Measurements from ENCODE around the gene PLCZ1.

PLCZ1 gene

DNA sequence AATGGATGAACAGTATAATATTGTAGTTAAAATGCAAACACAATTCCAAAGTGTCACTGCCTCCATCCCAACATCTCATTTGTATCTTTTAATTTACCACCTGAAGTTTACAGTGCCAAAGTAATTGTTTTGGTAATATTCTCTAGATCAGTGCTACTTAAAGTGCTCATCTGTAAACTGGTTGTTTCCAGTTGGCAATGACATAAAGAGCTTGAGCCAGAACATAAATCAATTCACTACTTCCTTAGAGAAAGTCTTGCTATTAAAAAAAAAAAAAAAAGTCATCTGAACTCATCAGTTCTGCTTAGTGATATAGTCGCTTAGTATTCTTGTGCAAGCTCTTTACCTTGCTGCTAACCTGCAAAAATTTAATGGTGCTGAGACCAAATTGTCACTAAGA is 16.4 kb downstream of the PLCZ1 start:
- TF ChIP-seq CTCF (conservative IDR thresholded peaks at IDR 0.05; ENCODE audit: low read length): no peak
- no peak overlapping the region for H3K4me3 ChIP-seq (ENCODE audit: low read length)
- no peak for DNase-seq (ENCODE audit: low read depth)

DNA sequence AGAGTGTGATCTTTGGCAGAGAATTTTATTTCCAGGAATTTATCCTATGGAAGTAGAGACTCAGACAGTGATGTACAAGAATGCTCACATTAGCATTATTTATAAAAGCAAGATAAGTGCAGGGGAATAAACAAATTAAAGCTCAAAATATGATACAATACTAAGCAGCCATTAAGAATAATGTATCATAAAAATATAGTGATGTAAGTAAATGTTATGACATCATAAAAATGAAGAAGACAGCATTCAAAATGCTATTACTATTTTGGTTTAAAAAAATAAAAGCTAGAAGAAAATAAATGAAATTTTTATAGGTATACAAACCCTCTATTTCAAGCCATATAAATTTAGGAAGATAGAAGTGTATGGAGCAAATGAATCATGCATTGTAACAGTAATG is 17.1 kb downstream of the PLCZ1 start:
- no peak overlapping the region for H3K4me3 ChIP-seq (ENCODE audit: low read length)
- DNase-seq (ENCODE audit: low read depth): no peak
- no peak for TF ChIP-seq CTCF (conservative IDR thresholded peaks at IDR 0.05; ENCODE audit: low read length)

- DNase-seq (ENCODE audit: low read depth): peak; percentile 21
Measured at GRCh38 chr12:18719922-18720510, 17.8 kb downstream of the PLCZ1 start.

GRCh38 chr12:18718462-18718861 is 19.4 kb downstream of the PLCZ1 start:
- no peak for TF ChIP-seq CTCF (conservative IDR thresholded peaks at IDR 0.05; ENCODE audit: low read length)
- H3K4me3 ChIP-seq (ENCODE audit: low read length): no peak overlapping the region

More at GRCh38 chr12:18719922-18720510, 17.8 kb downstream of the PLCZ1 start:
- H3K4me3 ChIP-seq (ENCODE audit: low read length): no peak overlapping the region
- no peak for TF ChIP-seq CTCF (conservative IDR thresholded peaks at IDR 0.05; ENCODE audit: low read length)

GRCh38 chr12:18716236-18716635 is 21.6 kb downstream of the PLCZ1 start:
- no peak for DNase-seq (ENCODE audit: low read depth)
- no peak overlapping the region for H3K4me3 ChIP-seq (ENCODE audit: low read length)
- TF ChIP-seq CTCF (conservative IDR thresholded peaks at IDR 0.05; ENCODE audit: low read length): no peak

More at GRCh38 chr12:18718462-18718861, 19.4 kb downstream of the PLCZ1 start:
- no peak for DNase-seq (ENCODE audit: low read depth)

- no peak overlapping the region for H3K4me3 ChIP-seq (ENCODE audit: low read length)
- DNase-seq (ENCODE audit: low read depth): no peak
- TF ChIP-seq CTCF (conservative IDR thresholded peaks at IDR 0.05; ENCODE audit: low read length): no peak
Measured at GRCh38 chr12:18706798-18707197, 31.0 kb downstream of the PLCZ1 start.

- TF ChIP-seq CTCF (conservative IDR thresholded peaks at IDR 0.05; ENCODE audit: low read length): no peak
- peak; percentile 28 for DNase-seq (ENCODE audit: low read depth)
- no peak overlapping the region for H3K4me3 ChIP-seq (ENCODE audit: low read length)
Measured at GRCh38 chr12:18703911-18704310, 33.9 kb downstream of the PLCZ1 start.
